HG03378 (cell line): ENCODE data around the gene RIMBP2.

ENCODE experiments used
- ATAC-seq: cut with Tn5 transposase; IDR thresholded peaks from one replicate; pipeline ENCODE4 v1.9.1; 2021; ENCODE audit warnings: mild to moderate bottlenecking, moderate library complexity; ENCODE audit not compliant: unreplicated experiment

Gene RIMBP2

DNA sequence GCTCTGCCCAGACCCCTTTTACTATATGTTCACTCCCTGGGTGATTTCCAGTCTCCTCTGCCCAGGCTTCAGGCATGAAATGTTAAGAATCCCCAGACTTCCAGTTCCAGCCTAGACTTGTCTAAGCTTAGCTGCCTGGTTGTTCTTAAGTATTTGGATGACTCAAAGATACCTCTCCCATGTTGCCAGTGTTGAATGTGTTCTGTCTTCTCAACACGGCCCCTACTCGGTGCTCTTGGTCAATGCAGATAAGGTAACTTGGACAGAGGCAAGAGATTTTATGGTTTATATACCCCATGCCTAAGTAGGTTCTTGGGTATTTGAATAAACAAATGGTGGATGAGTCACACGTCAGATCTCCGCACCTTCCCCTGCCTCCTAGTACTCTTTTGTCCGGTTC lies 364.8 kb downstream of the RIMBP2 start:
- no peak for ATAC-seq

DNA sequence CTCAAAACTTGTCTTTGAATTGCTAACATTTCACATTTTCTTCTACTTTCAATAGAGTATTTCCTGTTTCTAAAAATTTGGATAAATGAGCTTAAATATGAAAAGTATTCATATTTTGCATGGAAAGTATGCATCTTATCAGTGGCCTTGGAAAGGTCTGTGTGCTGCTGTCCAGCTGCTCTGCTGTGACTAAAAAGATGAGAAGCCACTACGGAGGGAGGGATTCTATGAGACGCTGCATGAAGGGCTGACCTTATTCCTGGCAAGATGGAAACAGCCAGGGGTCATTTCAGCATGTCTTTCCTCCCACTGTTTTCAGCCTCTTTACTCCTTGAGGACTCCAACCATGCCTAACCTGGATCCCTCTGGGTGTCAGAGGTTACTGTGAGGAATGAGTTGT lies 365.4 kb downstream of the RIMBP2 start:
- ATAC-seq, result no peak

DNA sequence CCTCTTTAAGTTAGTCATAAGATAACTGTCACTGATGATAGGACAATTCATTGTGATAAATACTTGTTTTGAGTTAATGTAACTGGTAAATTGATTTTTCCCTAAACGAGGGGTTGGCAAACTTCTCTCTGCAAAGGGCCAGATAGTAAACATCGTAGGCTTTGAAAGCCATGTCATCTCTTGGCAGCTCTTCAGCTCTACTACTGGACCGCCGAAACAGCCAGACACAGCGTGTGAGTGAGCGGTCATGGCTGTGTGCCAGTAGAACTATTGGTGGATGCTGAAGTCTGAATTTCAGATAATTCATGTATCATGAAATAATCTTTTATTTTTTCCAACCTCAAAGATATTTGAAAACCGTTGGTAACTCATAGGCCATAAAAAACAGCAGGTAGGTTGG lies 368.5 kb downstream of the RIMBP2 start:
- no peak for ATAC-seq
